ENCODE data around the gene HCK.

DNA sequence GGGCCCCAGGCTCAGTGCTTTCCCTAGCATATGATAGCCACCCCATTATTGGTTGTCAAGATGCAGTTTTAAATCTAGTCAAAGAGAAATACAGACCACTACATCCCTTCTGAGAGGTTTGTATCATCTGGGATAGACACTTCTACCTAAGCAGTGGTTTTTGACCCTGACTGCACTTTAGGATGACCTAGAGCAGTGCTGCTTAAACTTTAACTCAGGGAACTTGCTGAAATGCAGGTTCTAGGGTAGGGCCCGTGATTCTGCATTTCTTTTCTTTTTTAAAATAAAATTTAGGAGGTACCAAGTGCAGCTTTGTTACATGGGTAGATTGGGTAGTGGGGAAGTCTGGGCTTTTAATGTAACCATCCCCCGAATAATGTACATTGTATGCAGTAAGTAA, 76.1 kb downstream of the HCK start:
- no peak for TF ChIP-seq EZH2phosphoT487 (IDR thresholded peaks at IDR 0.05; ENCODE audit: insufficient read depth, low read depth)
- TF ChIP-seq EZH2 (IDR thresholded peaks at IDR 0.05; ENCODE audit: insufficient read depth, poor library complexity, severe bottlenecking) = no peak

Data from GM23248 (cell line).